Measurements from ENCODE around the gene SLC39A2. TPM values are rescaled to one million over a fixed set of nuclear protein-coding genes. Genes with fewer than 3 reads are reported as not detected.
A peak's percentile ranks its signal among the peaks of the same experiment; 100 is the strongest.
"Not testable (repeated sequence)": the region's sequence is repeated elsewhere in the genome, so short reads cannot be mapped to it uniquely, and the experiment has no call there.

SLC39A2 gene
- total and polyA plus RNA-seq, 2 donors, result 1.5 to 7.0 TPM

DNA sequence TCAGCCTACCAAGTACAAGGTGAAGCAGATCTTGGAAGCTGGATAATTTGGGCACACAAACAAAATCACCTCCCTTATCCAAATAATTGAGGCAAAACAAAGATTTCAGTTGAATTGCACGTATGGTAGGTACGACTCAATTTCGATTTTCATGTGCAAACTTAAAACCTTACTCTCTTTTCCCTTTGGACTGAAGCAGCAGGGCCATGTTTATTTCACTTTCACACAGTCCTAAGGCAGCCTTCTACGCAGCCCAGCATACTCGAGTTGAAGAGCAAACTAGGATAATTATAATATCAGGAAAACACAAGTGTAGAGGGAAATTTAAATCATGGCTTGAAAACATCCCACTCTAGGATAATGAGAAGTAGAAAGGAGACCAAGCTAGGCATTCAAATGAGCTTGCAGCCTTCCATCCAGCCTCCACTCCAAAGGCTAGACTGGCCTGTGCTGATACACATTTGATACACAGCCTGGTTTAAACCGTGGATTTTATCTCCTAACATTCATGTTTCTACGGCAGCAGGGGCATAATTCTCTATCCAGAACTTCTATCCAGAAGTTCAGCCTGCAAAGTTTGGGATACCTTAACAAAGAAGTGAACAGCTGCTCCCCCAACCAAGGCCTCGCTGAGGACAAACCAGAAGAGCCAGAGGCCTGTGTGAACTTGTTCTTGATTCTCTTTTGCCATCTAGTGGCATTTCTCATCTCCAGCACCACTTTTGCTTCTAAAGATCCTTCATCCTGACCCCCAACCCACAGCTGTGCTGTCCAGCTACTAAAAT lies 40.7 kb downstream of the SLC39A2 start:
- Histone ChIP-seq H3K36me3 (ENCODE audit: control insufficient read depth in 2 of 2, insufficient read depth in 2 of 2, low read length in 1 of 2) (no peaks in the 10 kb centered on the region), H3K4me1 (ENCODE audit: control insufficient read depth in 2 of 2, insufficient read depth in 2 of 2, low read length in 2 of 2) (peaks cover 0 to 6% of the 10 kb centered on the region in 2 donors), H3K27ac (ENCODE audit: low read depth in 1 of 2, low read length in 1 of 2) (no peak overlapping the region), H3K27me3 (ENCODE audit: control insufficient read depth in 2 of 2, insufficient read depth in 1 of 2, low read length in 1 of 2) (peaks cover 0 to 5% of the 10 kb centered on the region in 2 donors), H3K4me3 (ENCODE audit: low read length in 2 of 2) (no peak overlapping the region), H3K9me3 (ENCODE audit: control insufficient read depth in 2 of 2, insufficient read depth in 1 of 2, low read length in 1 of 2) (no peaks in the 10 kb centered on the region)
- DNase-seq (ENCODE audit: low read depth in 6 of 9, low spot score in 9 of 9), result peak in 8 of 9 donors; percentile 23 to 65 (median 26)
- WGBS, result 78% methylated on average over 8 of the region's 8 CpGs

- no peaks in the 10 kb centered on the region for H3K36me3 ChIP-seq (ENCODE audit: control insufficient read depth in 2 of 2, insufficient read depth in 2 of 2, low read length in 1 of 2)
- peaks cover 0 to 5% of the 10 kb centered on the region in 2 donors for H3K27me3 ChIP-seq (ENCODE audit: control insufficient read depth in 2 of 2, insufficient read depth in 1 of 2, low read length in 1 of 2)
- 93% methylated on average over 8 of the region's 8 CpGs for WGBS
- no peaks in the 10 kb centered on the region for H3K9me3 ChIP-seq (ENCODE audit: control insufficient read depth in 2 of 2, insufficient read depth in 1 of 2, low read length in 1 of 2)
- H3K4me3 ChIP-seq (ENCODE audit: low read length in 2 of 2), result no peak overlapping the region
- H3K27ac ChIP-seq (ENCODE audit: low read depth in 1 of 2, low read length in 1 of 2), result no peak overlapping the region
- peaks cover 0 to 6% of the 10 kb centered on the region in 2 donors for H3K4me1 ChIP-seq (ENCODE audit: control insufficient read depth in 2 of 2, insufficient read depth in 2 of 2, low read length in 2 of 2)
- no peak for DNase-seq (ENCODE audit: low read depth in 6 of 9, low spot score in 9 of 9)
Observed at GRCh38 chr14:21040370-21040925, 41.4 kb downstream of the SLC39A2 start.

DNA sequence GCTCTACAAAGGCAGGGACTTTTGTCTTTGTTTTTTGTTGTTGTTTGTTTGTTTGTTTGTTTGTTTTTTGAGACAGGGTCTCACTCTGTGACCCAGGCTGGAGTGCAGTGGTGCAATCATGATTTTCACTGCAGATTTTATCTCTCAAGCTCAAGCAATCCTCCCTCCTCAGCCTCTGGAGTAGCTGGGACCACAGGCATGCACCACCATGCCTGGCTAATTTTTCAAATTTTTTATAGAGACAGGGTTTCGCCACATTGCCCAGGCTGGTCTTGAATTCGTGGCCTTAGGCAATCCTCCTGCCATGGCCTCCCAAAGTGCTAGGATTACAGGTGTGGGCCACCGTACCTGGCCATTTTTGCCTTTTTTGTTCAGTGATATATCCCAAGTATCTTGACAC lies 41.8 kb downstream of the SLC39A2 start:
- H3K36me3 ChIP-seq (ENCODE audit: control insufficient read depth in 2 of 2, insufficient read depth in 2 of 2, low read length in 1 of 2); H3K27me3 ChIP-seq (ENCODE audit: control insufficient read depth in 2 of 2, insufficient read depth in 1 of 2, low read length in 1 of 2); H3K27ac ChIP-seq (ENCODE audit: low read depth in 1 of 2, low read length in 1 of 2); H3K4me1 ChIP-seq (ENCODE audit: control insufficient read depth in 2 of 2, insufficient read depth in 2 of 2, low read length in 2 of 2); DNase-seq (ENCODE audit: low read depth in 6 of 9, low spot score in 9 of 9); H3K4me3 ChIP-seq (ENCODE audit: low read length in 2 of 2); H3K9me3 ChIP-seq (ENCODE audit: control insufficient read depth in 2 of 2, insufficient read depth in 1 of 2, low read length in 1 of 2): not testable (repeated sequence)
- WGBS, result 91% methylated on average over 3 of the region's 3 CpGs

GRCh38 chr14:21041676-21042433 lies 42.8 kb downstream of the SLC39A2 start, which contains the start of gene RNASE7:
Gene RNASE7 (plus strand): TSS chr14:21042362. CDS start chr14:21042993, 631 bp downstream.
- Histone ChIP-seq H3K27me3 (ENCODE audit: control insufficient read depth in 2 of 2, insufficient read depth in 1 of 2, low read length in 1 of 2) (peaks cover 0 to 2% of the 10 kb centered on the region in 2 donors), H3K36me3 (ENCODE audit: control insufficient read depth in 2 of 2, insufficient read depth in 2 of 2, low read length in 1 of 2) (no peaks in the 10 kb centered on the region), H3K9me3 (ENCODE audit: control insufficient read depth in 2 of 2, insufficient read depth in 1 of 2, low read length in 1 of 2) (no peaks in the 10 kb centered on the region), H3K4me1 (ENCODE audit: control insufficient read depth in 2 of 2, insufficient read depth in 2 of 2, low read length in 2 of 2) (peaks cover 0 to 6% of the 10 kb centered on the region in 2 donors), H3K4me3 (ENCODE audit: low read length in 2 of 2) (no peak within 1 kb of the TSS), H3K27ac (ENCODE audit: low read depth in 1 of 2, low read length in 1 of 2) (peak within 1 kb of the TSS in 1 of 2 donors; percentile 51)
- DNase-seq (ENCODE audit: low read depth in 6 of 9, low spot score in 9 of 9), result no peak
- WGBS, result 90% methylated on average over 11 of the region's 11 CpGs

DNA sequence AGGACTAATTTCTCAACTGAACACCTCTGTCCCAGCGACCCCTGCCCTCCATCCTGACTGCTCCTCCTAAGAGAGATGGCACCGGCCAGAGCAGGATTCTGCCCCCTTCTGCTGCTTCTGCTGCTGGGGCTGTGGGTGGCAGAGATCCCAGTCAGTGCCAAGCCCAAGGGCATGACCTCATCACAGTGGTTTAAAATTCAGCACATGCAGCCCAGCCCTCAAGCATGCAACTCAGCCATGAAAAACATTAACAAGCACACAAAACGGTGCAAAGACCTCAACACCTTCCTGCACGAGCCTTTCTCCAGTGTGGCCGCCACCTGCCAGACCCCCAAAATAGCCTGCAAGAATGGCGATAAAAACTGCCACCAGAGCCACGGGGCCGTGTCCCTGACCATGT lies 43.8 kb downstream of the SLC39A2 start:
- DNase-seq (ENCODE audit: low read depth in 6 of 9, low spot score in 9 of 9), result no peak
- Histone ChIP-seq H3K27ac (ENCODE audit: low read depth in 1 of 2, low read length in 1 of 2) (no peak overlapping the region), H3K4me3 (ENCODE audit: low read length in 2 of 2) (no peak overlapping the region), H3K9me3 (ENCODE audit: control insufficient read depth in 2 of 2, insufficient read depth in 1 of 2, low read length in 1 of 2) (no peaks in the 10 kb centered on the region), H3K27me3 (ENCODE audit: control insufficient read depth in 2 of 2, insufficient read depth in 1 of 2, low read length in 1 of 2) (peaks cover 0 to 2% of the 10 kb centered on the region in 2 donors), H3K36me3 (ENCODE audit: control insufficient read depth in 2 of 2, insufficient read depth in 2 of 2, low read length in 1 of 2) (no peaks in the 10 kb centered on the region), H3K4me1 (ENCODE audit: control insufficient read depth in 2 of 2, insufficient read depth in 2 of 2, low read length in 2 of 2) (peaks cover 0 to 6% of the 10 kb centered on the region in 2 donors)
- WGBS, result 60% methylated on average over 8 of the region's 8 CpGs

DNA sequence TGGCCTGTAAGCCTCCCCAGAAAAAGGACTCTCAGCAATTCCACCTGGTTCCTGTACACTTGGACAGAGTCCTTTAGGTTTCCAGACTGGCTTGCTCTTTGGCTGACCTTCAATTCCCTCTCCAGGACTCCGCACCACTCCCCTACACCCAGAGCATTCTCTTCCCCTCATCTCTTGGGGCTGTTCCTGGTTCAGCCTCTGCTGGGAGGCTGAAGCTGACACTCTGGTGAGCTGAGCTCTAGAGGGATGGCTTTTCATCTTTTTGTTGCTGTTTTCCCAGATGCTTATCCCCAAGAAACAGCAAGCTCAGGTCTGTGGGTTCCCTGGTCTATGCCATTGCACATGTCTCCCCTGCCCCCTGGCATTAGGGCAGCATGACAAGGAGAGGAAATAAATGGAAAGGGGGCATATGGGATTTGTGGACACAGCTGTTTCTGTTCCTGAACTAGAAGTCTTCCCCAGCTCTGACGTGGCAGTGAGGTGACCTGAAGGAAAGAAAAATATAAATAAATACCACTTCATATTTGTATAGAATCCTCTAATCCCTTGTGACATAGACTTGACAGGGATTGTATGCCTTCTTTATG lies 44.4 kb downstream of the SLC39A2 start:
- H3K36me3 ChIP-seq (ENCODE audit: control insufficient read depth in 2 of 2, insufficient read depth in 2 of 2, low read length in 1 of 2), result no peaks in the 10 kb centered on the region
- no peak overlapping the region for H3K27ac ChIP-seq (ENCODE audit: low read depth in 1 of 2, low read length in 1 of 2)
- H3K27me3 ChIP-seq (ENCODE audit: control insufficient read depth in 2 of 2, insufficient read depth in 1 of 2, low read length in 1 of 2), result peaks cover 0 to 2% of the 10 kb centered on the region in 2 donors
- H3K4me3 ChIP-seq (ENCODE audit: low read length in 2 of 2), result no peak overlapping the region
- 86% methylated on average over 2 of the region's 2 CpGs for WGBS
- H3K4me1 ChIP-seq (ENCODE audit: control insufficient read depth in 2 of 2, insufficient read depth in 2 of 2, low read length in 2 of 2), result peaks cover 0 to 6% of the 10 kb centered on the region in 2 donors
- no peaks in the 10 kb centered on the region for H3K9me3 ChIP-seq (ENCODE audit: control insufficient read depth in 2 of 2, insufficient read depth in 1 of 2, low read length in 1 of 2)
- no peak for DNase-seq (ENCODE audit: low read depth in 6 of 9, low spot score in 9 of 9)

- no peak overlapping the region for H3K4me3 ChIP-seq (ENCODE audit: low read length in 2 of 2)
- no peak for DNase-seq (ENCODE audit: low read depth in 6 of 9, low spot score in 9 of 9)
- 36% methylated on average over 6 of the region's 6 CpGs for WGBS
- no peak overlapping the region for H3K27ac ChIP-seq (ENCODE audit: low read depth in 1 of 2, low read length in 1 of 2)
- H3K36me3 ChIP-seq (ENCODE audit: control insufficient read depth in 2 of 2, insufficient read depth in 2 of 2, low read length in 1 of 2), result no peaks in the 10 kb centered on the region
- H3K27me3 ChIP-seq (ENCODE audit: control insufficient read depth in 2 of 2, insufficient read depth in 1 of 2, low read length in 1 of 2), result peaks cover 0 to 2% of the 10 kb centered on the region in 2 donors
- peaks cover 0 to 6% of the 10 kb centered on the region in 2 donors for H3K4me1 ChIP-seq (ENCODE audit: control insufficient read depth in 2 of 2, insufficient read depth in 2 of 2, low read length in 2 of 2)
- no peaks in the 10 kb centered on the region for H3K9me3 ChIP-seq (ENCODE audit: control insufficient read depth in 2 of 2, insufficient read depth in 1 of 2, low read length in 1 of 2)
Observed at GRCh38 chr14:21043974-21044618, 45.0 kb downstream of the SLC39A2 start.

GRCh38 chr14:21047378-21047781 lies 48.3 kb downstream of the SLC39A2 start:
- H3K9me3 ChIP-seq (ENCODE audit: control insufficient read depth in 2 of 2, insufficient read depth in 1 of 2, low read length in 1 of 2), result no peaks in the 10 kb centered on the region
- H3K4me1 ChIP-seq (ENCODE audit: control insufficient read depth in 2 of 2, insufficient read depth in 2 of 2, low read length in 2 of 2), result peaks cover 0 to 4% of the 10 kb centered on the region in 2 donors
- H3K27ac ChIP-seq (ENCODE audit: low read depth in 1 of 2, low read length in 1 of 2), result no peak overlapping the region
- no peaks in the 10 kb centered on the region for H3K36me3 ChIP-seq (ENCODE audit: control insufficient read depth in 2 of 2, insufficient read depth in 2 of 2, low read length in 1 of 2)
- H3K4me3 ChIP-seq (ENCODE audit: low read length in 2 of 2), result no peak overlapping the region
- peaks cover 0 to 2% of the 10 kb centered on the region in 2 donors for H3K27me3 ChIP-seq (ENCODE audit: control insufficient read depth in 2 of 2, insufficient read depth in 1 of 2, low read length in 1 of 2)
- 69% methylated on average over 2 of the region's 2 CpGs for WGBS
- no peak for DNase-seq (ENCODE audit: low read depth in 6 of 9, low spot score in 9 of 9)
